Type B pancreatic cell (in vitro differentiated cells): ENCODE measurements around the gene TSGA10. TPM values are rescaled to one million over a fixed set of nuclear protein-coding genes. Genes with fewer than 3 reads are reported as not detected.

Experiments
- DNase-seq: peaks from one replicate; pipeline ENCODE4 v3.0.0; 2021; ENCODE audit warnings: mixed read lengths; ENCODE audit not compliant: unreplicated experiment; ENCODE audit errors: extremely low spot score
- H3K27ac Mint-ChIP-seq: 2 replicates; pipeline ENCODE4 v1.8.0; 2021; ENCODE audit warnings: mild to moderate bottlenecking, mixed read lengths
- H3K27me3 Mint-ChIP-seq: 2 replicates; pipeline ENCODE4 v1.8.0; 2021; ENCODE audit warnings: mixed read lengths
- H3K36me3 Mint-ChIP-seq: 2 replicates; pipeline ENCODE4 v1.8.0; 2021; ENCODE audit warnings: mixed read lengths
- H3K4me1 Mint-ChIP-seq: one replicate; pipeline ENCODE4 v1.8.0; 2021; ENCODE audit warnings: mixed read lengths; ENCODE audit not compliant: unreplicated experiment
- H3K4me3 Mint-ChIP-seq: 2 replicates; pipeline ENCODE4 v1.8.0; 2021; ENCODE audit warnings: mild to moderate bottlenecking, mixed read lengths
- H3K9me3 Mint-ChIP-seq: 2 replicates; pipeline ENCODE4 v1.8.0; 2021; ENCODE audit warnings: mixed read lengths
- CTCF ChIP-seq: fragments of 200-600 bp; sonication (generic); conservative IDR thresholded peaks from 2 replicates; pipeline ENCODE4 v1.5.0; 2021; ENCODE audit warnings: antibody characterized with exemption, mild to moderate bottlenecking
- total RNA-seq: library from RNA; stranded (reverse); gene quantifications from 2 replicates; pipeline ENCODE4 v1.2.1, GENCODE V29; 2021; ENCODE audit warnings: low replicate concordance

TSGA10 gene
- total RNA-seq, 1 donor from 2014 or later, result 7.4 TPM

- peak; percentile 49 for TF ChIP-seq CTCF
- Mint-ChIP-seq H3K4me3 (no peak overlapping the region), H3K27ac (no peak overlapping the region), H3K4me1 (no peaks in the 10 kb centered on the region), H3K9me3 (no peaks in the 10 kb centered on the region), H3K36me3 (peaks cover 42% of the 10 kb centered on the region), H3K27me3 (no peaks in the 10 kb centered on the region)
- DNase-seq, result no peak
Observed at GRCh38 chr2:99190548-99190947, 35.8 kb upstream of the TSGA10 start.

- H3K36me3 Mint-ChIP-seq, result peaks cover 35% of the 10 kb centered on the region
- H3K27ac Mint-ChIP-seq, result no peak overlapping the region
- no peak for DNase-seq
- H3K4me1 Mint-ChIP-seq, result peaks cover 8% of the 10 kb centered on the region
- H3K4me3 Mint-ChIP-seq, result no peak overlapping the region
- no peaks in the 10 kb centered on the region for H3K27me3 Mint-ChIP-seq
- H3K9me3 Mint-ChIP-seq, result no peaks in the 10 kb centered on the region
- no peak for TF ChIP-seq CTCF
Observed at GRCh38 chr2:99188357-99188756, 33.6 kb upstream of the TSGA10 start.

GRCh38 chr2:99187011-99187410 is 32.3 kb upstream of the TSGA10 start:
- Mint-ChIP-seq H3K36me3 (peaks cover 28% of the 10 kb centered on the region), H3K27ac (no peak overlapping the region), H3K4me3 (no peak overlapping the region), H3K4me1 (peaks cover 14% of the 10 kb centered on the region), H3K9me3 (no peaks in the 10 kb centered on the region), H3K27me3 (no peaks in the 10 kb centered on the region)
- no peak for DNase-seq
- no peak for TF ChIP-seq CTCF

GRCh38 chr2:99184811-99185210 is 30.1 kb upstream of the TSGA10 start:
- Mint-ChIP-seq H3K36me3 (peaks cover 14% of the 10 kb centered on the region), H3K27ac (no peak overlapping the region), H3K4me3 (no peak overlapping the region), H3K27me3 (no peaks in the 10 kb centered on the region), H3K4me1 (peaks cover 28% of the 10 kb centered on the region), H3K9me3 (no peaks in the 10 kb centered on the region)
- no peak for TF ChIP-seq CTCF
- no peak for DNase-seq

GRCh38 chr2:99183025-99183424 is 28.3 kb upstream of the TSGA10 start:
- H3K36me3 Mint-ChIP-seq, result peaks cover 7% of the 10 kb centered on the region
- H3K4me1 Mint-ChIP-seq, result peaks cover 37% of the 10 kb centered on the region
- H3K27me3 Mint-ChIP-seq, result no peaks in the 10 kb centered on the region
- no peak overlapping the region for H3K27ac Mint-ChIP-seq
- H3K9me3 Mint-ChIP-seq, result no peaks in the 10 kb centered on the region
- no peak for TF ChIP-seq CTCF
- no peak for DNase-seq
- peak overlapping the region; percentile 56 for H3K4me3 Mint-ChIP-seq

- DNase-seq, result no peak
- peaks cover 37% of the 10 kb centered on the region for H3K4me1 Mint-ChIP-seq
- H3K9me3 Mint-ChIP-seq, result no peaks in the 10 kb centered on the region
- no peak for TF ChIP-seq CTCF
- no peaks in the 10 kb centered on the region for H3K27me3 Mint-ChIP-seq
- peak overlapping the region; percentile 100 for H3K4me3 Mint-ChIP-seq
- H3K36me3 Mint-ChIP-seq, result peaks cover 4% of the 10 kb centered on the region
- peak overlapping the region; percentile 94 for H3K27ac Mint-ChIP-seq
Observed at GRCh38 chr2:99181624-99182000, 26.9 kb upstream of the TSGA10 start.
